CD4-positive, alpha-beta T cell (primary cell): ENCODE measurements around the gene CLDN20. TPM values are rescaled to one million over a fixed set of nuclear protein-coding genes. Genes with fewer than 3 reads are reported as not detected.

Experiments used
- ATAC-seq: fragments of 200-7000 bp; cut with Tn5 transposase; one replicate; pipeline ENCODE4 v1.10.0; 2022; ENCODE audit warnings: mild to moderate bottlenecking; ENCODE audit not compliant: poor library complexity
- CTCF ChIA-PET: fragments of 350-600 bp; sonication (Branson Sonifier 250); formaldehyde crosslinking; loops from one replicate; lab custom pipeline; 2021; ENCODE audit warnings: antibody characterized with exemption, inconsistent platforms; lab: Charles Lee
- POLR2A ChIA-PET: fragments of 350-600 bp; sonication (Branson Sonifier 250); formaldehyde crosslinking; loops from one replicate; lab custom pipeline; 2021; ENCODE audit warnings: antibody characterized with exemption, inconsistent platforms; lab: Charles Lee
- DNase-seq, 14 experiments: peaks; one replicate each; pipeline ENCODE4 v3.0.0-alpha.2; 2013 to 2020; ENCODE audit warnings: mixed read lengths in 2 of 14
- H3K27ac ChIP-seq, 2 donors: one replicate each; pipeline versions ENCODE4 v1.5.1 to v1.7.0; 2013; ENCODE audit warnings: low read length in 2 of 2, low read depth in 1 of 2, mild to moderate bottlenecking in 1 of 2
- H3K27me3 ChIP-seq, 2 experiments: 1 replicate in 1 of 2; 2 replicates in 1 of 2; pipeline versions ENCODE4 v1.6.1 to v1.7.0; 2013; ENCODE audit warnings: low read length in 2 of 2, control low read depth in 1 of 2, mild to moderate bottlenecking in 1 of 2, moderate library complexity in 1 of 2; ENCODE audit not compliant: insufficient read depth in 2 of 2, control insufficient read depth in 1 of 2
- H3K36me3 ChIP-seq: one replicate; pipeline ENCODE4 v1.6.1; 2013; ENCODE audit warnings: low read length, control low read depth; ENCODE audit not compliant: insufficient read depth
- H3K4me1 ChIP-seq: one replicate; pipeline ENCODE4 v1.6.1; 2013; ENCODE audit warnings: low read length, control low read depth; ENCODE audit not compliant: insufficient read depth
- H3K4me3 ChIP-seq: one replicate; pipeline ENCODE4 v1.5.1; 2013; ENCODE audit warnings: mild to moderate bottlenecking, low read length, moderate library complexity
- H3K9me3 ChIP-seq, 2 experiments: 1 replicate in 1 of 2; 2 replicates in 1 of 2; pipeline versions ENCODE4 v1.6.1 to v1.7.0; 2013; ENCODE audit warnings: low read length in 2 of 2, mild to moderate bottlenecking in 2 of 2, control low read depth in 1 of 2, moderate library complexity in 1 of 2; ENCODE audit not compliant: control insufficient read depth in 1 of 2, insufficient read depth in 1 of 2
- H3K27ac Mint-ChIP-seq: one replicate; pipeline ENCODE4 v1.8.0; 2020; ENCODE audit warnings: mixed read lengths
- H3K27me3 Mint-ChIP-seq: one replicate; pipeline ENCODE4 v1.8.0; 2021; ENCODE audit warnings: mixed read lengths
- H3K36me3 Mint-ChIP-seq: one replicate; pipeline ENCODE4 v1.8.0; 2021; ENCODE audit warnings: low read depth, mixed read lengths
- H3K4me1 Mint-ChIP-seq: one replicate; pipeline ENCODE4 v1.8.0; 2021; ENCODE audit warnings: low read depth, mixed read lengths
- H3K4me3 Mint-ChIP-seq: one replicate; pipeline ENCODE4 v1.8.0; 2020; ENCODE audit warnings: mild to moderate bottlenecking, mixed read lengths
- H3K9me3 Mint-ChIP-seq: one replicate; pipeline ENCODE4 v1.8.0; 2020; ENCODE audit warnings: mixed read lengths
- CTCF ChIP-seq: fragments of 200-600 bp; IDR thresholded peaks from one replicate; pipeline ENCODE4 v1.8.0; 2022; ENCODE audit warnings: antibody characterized with exemption, mild to moderate bottlenecking
- intact Hi-C, 2 experiments: fragments of 100-400 bp; cut with DNase I in 1 of 2; cut with micrococcal nuclease in 1 of 2; formaldehyde crosslinking; loops; one replicate each; pipeline versions ENCODE4 v1.15.1 to v1.9.0; 2023 to 2025; cut with DNase I, micrococcal nuclease
- total RNA-seq, 174 experiments: library from RNA in 2 of 174; stranded (reverse) in 2 of 174; gene quantifications; one replicate each; pipeline ENCODE4 v1.2.3 and lab custom pipeline; 2021 to 2026

The CLDN20 gene
- total RNA-seq, 2 experiments from 2014 or later, result not detected

GRCh38 chr6:155325700-155326516, 62.1 kb downstream of the CLDN20 start:
- POLR2A ChIA-PET, result no interaction called here
- no peak for TF ChIP-seq CTCF

More at GRCh38 chr6:155325700-155326516, 62.1 kb downstream of the CLDN20 start:
- Mint-ChIP-seq H3K4me1 (peaks cover 13% of the 10 kb centered on the region), H3K9me3 (no peaks in the 10 kb centered on the region), H3K27me3 (no peaks in the 10 kb centered on the region), H3K4me3 (no peak overlapping the region), H3K27ac (no peak overlapping the region), H3K36me3 (no peaks in the 10 kb centered on the region)
- CTCF ChIA-PET, result no interaction called here
- Histone ChIP-seq H3K4me1 (no peaks in the 10 kb centered on the region), H3K27ac (no peak overlapping the region), H3K27me3 (no peaks in the 10 kb centered on the region), H3K36me3 (no peaks in the 10 kb centered on the region), H3K9me3 (no peaks in the 10 kb centered on the region), H3K4me3 (no peak overlapping the region)
- no peak for DNase-seq
- ATAC-seq, result no peak
- intact Hi-C loops, result loop anchor here (5.0 to 10.0 kb wide), 4 partner anchors 1069 to 1946 kb away; no protein-coding TSS in a partner anchor

Other genes starting within 250 kb of the CLDN20 start
- 1 to 10 TPM; 7.2 to 9.2 TPM for gene TFB1M, start 50.5 kb downstream of the CLDN20 start, total RNA-seq
- gene NOX3, start 191.8 kb downstream of the CLDN20 start, total RNA-seq, result not detected